Stimulated activated CD4-positive, alpha-beta T cell treated with anti-CD3 and anti-CD28 coated beads, Interleukin-1b, Interleukin-23, amount 100 ng/mL, for 4 hours (primary cell): Measurements from ENCODE around the gene RPL28.

ENCODE experiments used
- DNase-seq, 2 donors: peaks; one replicate each; pipeline ENCODE4 v3.0.0-alpha.2; 2020; ENCODE audit warnings: low read depth in 2 of 2

The RPL28 gene

DNA sequence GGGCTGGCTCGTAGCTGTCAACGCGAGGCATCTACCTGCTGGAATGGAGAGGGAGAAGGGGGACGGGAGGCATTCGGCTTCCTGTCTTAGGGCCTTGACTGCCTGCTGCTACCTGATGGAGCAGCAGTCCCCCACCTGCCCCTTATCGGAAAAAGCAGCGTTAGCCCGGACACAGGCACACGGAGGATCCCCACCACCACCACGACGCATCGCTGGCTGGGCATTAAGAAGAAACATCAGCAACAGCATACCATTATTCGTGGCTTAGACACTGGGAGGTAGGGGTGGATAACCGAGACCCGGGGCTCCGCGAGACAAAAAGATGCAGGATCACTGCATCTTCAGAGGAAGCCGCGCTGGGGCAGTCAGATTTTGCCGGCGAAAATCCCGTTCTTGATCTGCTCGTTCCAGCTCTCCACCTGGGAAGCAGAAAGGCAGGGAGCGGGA lies 32.4 kb upstream of the RPL28 start:
- no peak for DNase-seq

DNA sequence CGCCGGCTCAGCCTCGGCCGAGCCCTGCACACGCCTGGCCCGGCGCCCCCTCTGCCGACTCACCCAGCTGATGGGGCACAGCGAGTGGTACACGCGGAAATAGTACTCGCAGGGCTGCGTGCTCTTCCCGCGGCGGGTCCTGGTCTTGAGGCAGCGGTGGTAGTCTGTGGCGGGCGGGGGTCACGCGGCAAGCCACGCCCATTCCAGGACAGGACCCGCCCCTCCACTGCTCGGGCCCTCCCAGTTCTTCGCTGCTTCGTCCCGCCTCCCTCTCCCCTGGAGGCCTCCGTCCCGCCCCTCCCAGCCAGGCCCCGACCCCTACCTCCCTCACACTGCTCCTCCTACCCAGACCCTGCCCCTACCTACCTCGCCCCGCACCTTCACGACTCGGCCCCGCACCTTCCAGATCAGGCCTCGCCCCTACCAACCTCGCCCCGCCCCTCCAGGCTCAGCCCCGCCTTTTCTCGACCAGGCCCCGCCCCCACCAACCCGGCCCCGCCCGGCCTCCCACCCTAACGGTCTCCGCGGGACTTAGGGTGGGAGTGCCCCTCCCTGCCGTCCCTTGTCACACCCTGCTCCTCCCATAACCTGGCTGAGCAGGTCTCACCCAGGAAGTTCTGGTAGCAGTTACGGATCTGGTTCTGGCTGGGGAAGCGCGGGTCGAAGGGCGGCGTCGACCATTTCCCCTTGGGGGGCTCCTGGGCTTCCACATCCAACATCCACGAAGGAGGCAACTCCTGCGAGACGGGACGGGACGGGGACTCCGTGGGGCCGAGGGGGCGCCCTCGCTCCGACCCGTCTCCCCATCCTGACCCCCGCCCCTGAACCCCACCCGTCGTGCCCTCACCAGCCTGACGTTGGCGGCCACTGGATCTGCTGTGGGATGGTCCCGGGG lies 31.7 kb upstream of the RPL28 start:
- peak; percentile 30 to 53 for DNase-seq

DNA sequence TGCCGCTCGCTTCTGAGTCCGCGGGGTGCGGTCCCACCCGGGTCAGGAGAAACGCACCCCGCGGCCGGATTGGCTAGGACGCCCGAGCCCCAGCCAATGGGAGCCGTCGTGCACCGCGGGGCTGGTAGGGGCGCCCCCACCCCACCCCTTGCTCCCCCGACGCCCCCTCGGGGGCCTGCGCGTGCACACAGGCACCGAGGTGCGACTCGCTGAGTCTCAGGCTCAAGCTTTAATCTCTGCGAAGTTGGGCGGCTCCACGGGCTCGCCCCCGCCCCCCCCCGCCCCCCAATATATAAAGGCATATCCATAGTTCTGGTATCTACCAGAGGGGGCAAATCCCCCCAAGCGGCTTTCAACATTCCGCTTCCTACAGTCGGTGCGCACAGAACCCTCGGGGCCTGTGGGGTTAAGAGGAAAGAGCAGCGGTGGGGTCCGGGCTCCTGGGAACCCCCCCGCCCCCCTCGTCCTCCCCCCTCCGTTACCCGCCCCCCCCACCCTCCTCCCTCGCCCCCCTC lies 31.0 kb upstream of the RPL28 start, which contains the start of gene COX6B2:
Gene COX6B2 (minus strand): TSS at position 22 of the 515 bp plus-strand sequence. CDS start 198 bp downstream, outside the sequence.
- DNase-seq = no peak

DNA sequence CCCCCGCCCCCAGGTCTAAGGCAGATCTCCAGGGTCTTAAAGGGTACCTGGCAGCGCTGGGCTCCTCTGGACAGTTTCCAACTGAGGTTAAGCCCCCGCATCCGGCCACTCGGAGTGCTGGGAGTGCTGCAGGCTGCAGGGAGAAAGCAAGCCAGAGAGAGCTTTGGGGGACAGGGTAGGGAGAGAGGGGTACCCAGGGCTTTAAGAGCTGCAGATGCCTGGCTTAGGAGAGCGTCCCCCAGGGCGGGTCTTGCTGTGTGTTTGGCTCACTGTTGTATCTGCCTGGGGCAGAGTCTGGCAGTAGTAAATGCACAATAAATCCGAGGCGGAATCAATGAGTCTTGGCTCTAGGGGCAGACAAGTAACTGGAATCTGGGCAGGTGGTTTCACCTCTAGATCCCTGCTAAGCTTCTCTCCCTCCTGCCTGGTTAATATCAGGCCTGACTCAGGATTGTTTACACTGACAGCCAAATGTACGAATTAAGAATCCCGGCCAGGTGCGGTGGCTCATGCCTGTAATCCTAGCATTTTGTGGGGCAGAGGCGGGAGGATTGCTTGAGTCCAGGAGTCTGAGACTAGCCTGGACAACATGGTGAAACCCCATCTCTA lies 30.4 kb upstream of the RPL28 start:
- no peak for DNase-seq

DNA sequence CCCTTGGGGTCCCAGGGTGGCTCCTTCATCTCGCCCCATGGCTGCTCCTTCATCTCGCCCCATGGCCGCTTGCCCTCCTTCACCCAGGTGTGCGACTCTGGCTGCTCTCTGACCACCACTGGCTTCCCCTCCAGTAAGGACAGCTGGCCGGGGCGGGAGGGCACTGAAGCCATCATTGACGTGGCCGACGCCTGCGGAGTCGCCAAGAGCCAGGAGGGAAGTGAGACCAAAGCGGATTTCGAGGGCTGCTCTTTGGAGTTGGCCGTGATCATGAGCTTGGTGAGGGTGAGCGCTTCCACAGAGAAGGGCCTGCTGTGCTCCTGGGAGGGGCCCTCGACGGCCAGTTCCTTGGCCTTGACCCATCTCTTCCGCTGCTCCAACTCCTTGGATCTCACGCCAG lies 27.2 kb upstream of the RPL28 start:
- no peak for DNase-seq

DNA sequence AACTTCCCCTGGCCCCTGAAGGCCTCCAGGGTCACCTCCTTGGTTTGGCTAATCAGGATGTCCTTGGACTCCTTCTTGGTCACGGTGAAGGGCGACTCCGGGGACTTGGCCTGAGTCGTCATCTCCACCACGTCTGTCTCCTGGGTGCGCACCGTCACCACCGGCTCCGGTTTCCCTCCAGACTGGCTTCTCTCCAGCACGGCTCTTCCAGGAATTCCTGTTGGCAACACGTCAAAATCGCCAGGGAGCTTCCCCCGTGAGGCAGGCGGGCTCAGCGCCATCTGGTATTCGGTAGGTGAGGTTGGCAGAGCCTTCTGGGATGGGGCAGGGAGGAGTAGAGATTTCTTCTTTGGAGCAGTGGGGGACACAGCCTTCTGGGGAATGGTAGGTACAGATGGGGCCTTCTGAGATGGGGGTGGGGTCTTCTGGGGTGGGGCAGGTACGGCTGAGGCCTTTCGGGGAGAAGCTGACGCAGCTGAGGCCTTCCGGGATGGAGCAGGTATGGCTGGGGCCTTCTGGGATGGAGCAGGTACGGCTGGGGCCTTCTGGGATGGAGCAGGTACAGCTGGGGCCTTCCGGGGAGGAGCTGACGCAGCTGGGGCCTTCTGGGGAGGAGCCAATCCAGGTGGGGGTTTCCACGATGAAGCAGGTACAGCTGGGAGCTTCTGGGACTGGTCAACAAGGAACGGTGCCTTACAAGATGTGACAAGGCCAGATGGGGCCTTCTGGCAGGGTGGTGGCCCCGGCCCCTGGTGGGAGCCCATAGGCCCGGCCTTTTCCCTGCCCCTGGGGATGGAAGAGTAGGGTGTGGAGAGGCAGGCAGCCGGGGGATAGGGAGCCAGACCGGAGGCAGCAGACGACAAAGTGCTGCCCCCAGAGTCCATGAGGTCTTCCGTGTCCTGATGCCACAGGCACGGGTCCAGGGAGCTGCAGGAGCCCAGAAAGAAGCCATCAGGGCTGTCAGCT lies 26.5 kb upstream of the RPL28 start:
- no peak for DNase-seq

DNA sequence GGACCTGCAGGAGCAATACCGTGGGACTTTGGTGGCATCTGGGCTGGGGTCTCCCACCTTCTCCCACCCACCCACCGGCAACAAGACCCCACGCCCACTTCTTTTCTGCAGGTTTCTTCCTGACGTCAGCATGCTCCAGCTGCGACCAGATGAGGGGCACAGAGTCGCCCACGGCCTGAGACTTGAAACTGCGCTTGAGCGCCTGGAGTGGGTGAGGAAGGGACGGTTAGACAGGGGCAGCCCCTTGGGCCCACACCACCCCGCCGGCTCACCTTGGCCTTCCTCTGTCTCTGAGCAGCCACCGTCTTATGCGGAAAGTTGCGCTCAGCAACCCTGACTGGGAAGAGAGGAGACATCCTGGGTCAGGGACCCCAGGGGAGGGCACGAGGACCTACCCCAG lies 24.8 kb upstream of the RPL28 start:
- no peak for DNase-seq

DNA sequence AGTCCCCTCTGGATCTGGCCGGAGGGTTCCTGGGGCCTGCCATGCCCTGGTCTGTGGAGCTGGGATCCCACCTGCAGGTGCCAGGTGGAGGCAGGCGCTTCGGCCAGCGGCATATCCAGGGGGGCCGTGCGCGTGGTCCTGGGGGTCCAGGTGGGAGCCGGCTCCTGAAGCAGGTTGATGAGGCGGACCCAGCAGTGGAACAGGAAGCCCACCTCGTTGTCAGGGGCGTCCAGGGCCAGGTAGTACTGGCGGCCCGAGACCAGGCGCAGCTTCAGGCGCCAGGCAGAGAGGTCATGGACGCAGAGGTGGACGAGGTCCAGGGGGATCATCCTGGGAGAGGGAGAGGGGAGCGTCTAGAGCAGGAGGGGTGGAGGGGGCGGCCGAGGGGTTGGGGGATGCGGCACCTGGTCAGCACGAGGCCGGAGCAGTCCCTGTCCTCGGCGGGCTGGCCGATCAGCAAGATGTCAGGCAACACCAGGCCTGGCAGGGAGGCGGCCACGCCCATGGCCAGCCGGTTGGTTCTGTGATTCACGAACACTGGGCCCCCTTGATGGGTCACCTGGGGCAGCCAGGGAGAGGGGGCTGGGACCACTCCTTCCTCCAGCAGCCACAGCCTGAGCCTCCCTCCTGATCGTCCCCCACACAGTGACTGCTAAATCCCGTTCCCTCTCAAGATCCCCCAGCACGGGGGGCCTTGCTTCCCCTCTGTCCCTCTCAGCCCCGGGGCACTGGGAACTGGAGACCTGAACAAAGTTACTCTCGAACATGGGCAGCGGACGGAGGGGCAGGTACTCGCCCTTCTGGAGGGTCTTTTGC lies 23.4 kb upstream of the RPL28 start:
- no peak for DNase-seq

DNA sequence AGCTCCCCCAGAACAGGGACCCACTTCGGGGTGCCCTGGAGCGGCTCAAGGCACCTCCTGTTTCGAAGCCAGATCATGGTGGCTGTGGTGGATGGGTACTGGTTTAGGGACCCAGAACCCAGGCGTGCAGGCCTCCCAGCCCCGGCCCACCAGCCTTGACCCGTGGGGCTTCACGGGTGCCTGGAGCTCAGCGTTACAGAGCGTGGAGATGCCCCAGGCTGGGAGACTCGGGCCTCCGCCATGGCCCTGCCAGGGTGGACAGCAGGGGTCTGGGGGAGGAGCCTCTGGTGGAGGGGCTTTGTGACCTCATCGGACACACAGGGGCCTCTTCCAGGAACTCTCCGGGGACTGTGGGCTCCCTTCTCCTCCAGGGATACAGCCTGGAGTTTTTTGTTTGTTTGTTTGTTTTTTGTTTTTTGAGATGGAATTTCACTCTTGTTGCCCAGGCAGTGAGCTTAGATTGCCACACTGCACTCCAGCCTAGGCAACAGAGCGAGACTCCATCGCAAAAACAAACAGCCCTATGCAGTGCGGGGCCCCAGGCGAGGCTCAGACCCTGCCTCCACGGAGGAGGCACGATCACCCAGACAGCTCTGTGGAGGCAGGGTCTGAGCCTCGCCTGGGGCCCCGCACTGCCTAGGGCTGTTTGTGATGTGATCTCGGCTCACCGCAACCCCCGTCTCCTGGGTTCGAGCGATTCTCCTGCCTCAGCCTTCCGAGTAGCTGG lies 22.6 kb upstream of the RPL28 start, which contains the start of gene GARIN5B:
Gene GARIN5B (minus strand): TSS at position 271 of the 727 bp plus-strand sequence. CDS start 194 bp downstream, at position 77.
- no peak for DNase-seq

DNA sequence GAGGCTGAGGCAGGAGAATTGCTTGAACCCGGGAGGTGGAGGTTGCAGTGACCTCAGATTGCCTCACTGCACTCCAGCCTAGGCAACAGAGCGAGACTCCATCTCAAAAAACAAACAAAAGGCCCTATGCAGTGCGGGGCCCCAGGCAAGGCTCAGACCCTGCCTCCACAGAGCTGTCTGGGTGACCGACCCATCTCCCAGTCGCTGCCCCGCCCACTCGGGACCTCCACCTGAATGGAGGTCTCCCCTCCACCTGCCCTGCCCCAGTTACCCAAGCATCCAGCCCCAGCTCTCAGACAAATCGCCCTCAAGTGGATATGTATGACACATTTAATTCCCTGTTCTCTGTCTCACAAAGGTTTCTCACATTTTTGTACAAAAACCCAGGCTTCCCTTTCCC lies 20.5 kb upstream of the RPL28 start:
- no peak for DNase-seq

DNA sequence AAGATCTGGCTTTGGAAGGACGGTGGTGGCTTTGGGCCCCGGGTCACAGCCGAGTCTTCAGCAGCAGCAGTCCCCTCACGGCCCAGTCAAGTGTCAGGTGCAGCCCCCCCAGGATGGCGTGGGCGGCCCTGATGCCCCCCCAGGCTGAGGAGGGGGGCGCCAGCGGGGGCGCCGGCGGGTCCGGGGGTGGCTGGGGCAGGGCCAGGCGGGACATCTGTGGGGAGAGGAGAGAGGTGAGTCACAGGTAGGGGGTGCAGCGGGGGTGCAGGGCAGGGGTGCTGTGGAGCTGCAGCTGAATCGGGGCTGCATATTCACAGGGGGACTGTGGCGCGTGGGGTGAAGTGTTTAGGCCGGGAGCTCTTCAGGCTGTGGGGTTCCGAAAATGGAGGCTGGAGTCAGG lies 19.8 kb upstream of the RPL28 start:
- DNase-seq = no peak

DNA sequence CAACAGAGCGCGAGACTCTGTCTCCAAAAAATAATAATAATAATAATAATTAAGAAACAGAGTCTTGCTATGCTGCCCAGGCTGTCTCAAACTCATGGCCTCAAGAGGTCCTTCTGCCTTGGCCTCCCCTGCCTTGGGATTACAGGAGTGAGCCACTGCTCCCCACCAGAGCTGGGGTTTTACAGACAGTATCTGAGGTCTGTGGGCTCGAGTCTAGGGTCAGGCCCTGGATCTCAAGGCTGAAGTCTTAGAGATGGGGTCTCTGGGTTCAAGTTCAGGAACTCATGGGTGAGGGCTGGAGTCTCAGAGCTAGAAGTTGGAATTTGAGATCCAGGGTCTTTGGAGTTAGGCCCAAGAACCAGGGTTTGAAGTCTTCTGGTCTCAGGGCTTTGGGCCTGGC lies 18.9 kb upstream of the RPL28 start:
- DNase-seq = no peak

DNA sequence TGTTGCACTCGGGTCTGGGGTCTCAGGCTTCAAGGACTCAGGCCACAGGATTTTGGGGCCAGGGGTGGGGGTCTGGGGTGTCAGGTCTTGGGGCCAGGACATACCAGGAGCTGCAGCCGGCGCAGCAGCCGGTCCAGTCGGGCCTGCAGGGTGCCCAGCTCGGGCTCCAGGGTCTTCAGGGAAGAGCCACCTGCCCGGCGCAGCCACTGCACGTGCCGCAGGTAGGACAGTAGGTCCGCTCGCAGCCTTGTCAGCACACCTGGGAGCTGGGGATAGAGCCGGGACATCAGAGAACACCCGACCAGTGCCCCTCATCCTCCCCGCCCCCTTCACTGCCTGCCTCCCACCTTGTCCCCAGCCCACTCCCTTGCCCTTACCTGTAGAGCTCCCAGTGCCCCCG lies 17.6 kb upstream of the RPL28 start:
- no peak for DNase-seq

DNA sequence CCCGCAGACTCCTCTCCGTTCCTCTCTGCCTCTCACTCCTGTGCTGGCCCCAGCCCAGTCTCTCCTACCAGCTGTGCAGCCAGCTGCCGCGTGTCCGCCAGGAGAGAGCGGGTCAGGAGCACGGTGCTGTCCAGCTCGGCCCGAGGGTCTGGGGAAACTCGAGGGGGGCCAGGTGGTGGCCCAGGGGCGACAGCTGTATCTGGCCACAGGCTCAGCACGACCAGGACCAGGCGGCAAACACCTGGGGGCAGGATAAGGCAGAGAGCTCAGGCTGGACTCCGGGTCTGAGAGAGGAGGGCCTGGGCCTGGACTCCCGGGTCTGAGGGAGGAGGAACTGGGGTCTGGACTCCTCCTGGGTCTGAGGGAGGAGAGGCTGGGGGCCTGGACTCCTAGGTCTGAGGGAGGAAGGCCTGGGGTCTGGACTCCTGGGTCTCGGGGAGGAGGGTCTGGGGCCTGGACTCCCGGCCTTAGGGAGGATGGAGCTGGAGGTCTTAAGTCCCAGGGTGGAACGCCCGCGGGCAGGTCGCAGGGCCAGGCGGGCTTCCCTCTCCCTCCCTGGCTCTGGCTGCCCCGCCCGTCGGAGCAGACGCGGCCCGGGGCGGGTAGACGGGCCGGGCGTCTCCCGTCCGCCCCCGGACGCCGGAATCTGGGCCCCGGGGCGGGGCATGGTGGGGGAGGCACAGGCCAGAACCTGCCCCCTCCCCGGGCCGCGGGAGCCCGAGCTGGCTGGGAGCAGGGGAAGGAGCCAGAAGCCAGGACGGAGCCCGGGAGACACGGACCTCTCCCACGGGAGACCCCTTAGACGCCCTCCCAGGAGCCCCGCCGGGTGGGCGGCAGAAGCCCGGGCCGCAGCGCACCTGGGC lies 16.8 kb upstream of the RPL28 start:
- DNase-seq = peak in 1 of 2 donors; percentile 26

DNA sequence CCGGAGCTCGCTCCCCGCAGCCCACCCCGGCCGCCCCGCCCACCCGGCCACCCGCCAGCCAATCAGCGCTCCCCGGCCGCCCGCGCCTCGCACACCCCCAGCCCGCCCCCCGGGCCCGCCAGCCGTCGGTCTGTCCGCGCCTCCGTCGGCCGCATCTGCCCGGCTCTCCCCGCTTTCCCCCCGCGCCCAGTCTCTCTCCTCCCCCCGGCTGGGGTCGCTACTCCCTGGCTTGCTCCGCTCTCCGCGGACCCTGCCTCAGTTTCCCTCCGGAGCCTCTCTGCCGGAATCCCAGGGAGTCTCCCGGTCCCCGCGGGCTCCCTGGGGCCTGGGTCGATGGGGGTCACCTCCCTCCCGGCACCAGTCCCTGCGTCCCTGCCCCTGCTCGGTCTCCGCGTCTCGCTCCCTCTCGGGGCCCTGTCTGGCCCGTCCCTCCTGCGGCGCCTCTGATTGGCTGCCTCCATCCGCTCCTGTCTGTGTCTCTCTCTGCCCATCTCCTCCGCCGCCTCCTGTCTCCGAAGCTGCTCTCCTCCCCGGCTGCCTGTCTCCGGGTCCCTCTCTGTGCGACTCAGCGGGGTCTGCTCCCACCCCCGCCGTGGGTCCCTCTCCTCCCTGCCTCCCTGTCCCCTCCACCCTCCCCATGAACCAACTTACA lies 16.0 kb upstream of the RPL28 start:
- DNase-seq = no peak

DNA sequence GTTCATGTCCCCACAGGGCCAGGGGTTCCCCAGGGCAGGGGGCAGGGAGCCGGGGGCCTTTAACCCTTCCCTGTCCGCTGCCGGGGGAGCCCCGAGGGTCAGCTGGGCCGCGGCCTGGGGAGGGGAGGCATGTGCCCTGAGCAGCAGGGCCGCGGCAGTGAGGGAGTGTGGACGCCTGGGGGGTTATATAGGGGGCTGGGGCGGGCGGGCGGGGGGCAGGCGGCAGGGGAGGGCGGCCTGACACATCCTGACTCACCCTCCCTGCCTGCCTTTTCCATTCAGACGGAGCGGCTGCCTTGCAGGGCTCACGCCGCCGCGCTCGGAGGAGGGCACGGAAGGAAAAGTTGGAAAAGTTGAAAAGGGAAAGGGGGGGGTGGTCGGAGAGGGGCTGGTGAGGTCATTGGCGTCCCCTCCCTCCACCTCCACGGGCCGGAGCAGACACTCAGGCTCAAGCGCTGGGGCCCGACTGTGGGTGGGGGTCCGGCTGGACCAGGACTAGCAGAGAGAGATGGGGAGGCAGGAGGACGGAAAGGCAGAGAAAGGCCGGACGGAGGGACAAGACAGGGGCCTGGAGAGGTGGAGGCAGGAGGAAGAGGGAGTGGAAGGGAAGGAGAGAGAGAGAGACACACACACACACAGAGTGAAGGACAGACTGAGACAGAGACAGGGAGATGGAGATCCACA lies 15.3 kb upstream of the RPL28 start, which contains the start of gene IL11:
Gene IL11 (minus strand): TSS at position 159 of the 684 bp plus-strand sequence. CDS start 153 bp downstream, at position 6.
- no peak for DNase-seq

DNA sequence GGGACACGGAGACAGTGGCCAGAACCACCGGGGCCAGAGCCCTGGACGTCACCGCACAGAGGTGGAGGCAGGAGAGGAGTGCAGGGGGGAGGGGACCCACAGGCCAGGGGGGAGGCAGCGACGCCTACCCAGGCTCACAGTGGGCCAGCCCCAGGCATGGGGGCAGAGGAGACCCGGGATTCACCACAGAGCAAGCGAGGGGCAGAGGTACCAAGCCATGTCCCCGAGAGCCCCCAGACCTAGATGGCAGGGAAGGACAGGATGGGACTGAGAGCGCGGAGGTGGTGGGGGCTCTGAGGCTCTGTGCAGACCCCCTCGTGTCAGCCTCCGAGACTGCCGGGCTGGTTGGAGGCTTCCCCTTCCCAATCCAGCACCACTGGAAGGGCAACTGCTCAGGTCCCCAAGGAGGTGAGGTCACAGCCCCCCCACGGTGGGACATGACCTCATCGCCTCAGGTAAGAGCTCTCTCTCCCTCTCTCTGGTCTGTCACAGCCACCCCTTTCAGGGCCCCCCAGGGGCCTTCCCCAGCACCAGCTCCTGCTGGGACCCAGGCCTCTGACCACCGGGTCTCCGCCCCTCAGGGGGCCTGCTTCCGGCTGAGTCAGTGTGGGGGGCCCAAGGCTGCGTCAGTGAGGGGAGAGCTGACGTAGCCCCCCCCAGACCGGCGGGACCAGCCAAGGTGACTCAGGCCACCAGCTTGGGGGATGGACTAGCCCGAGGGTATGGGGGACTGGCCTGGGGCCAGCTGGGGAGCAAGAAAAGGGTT lies 13.2 kb upstream of the RPL28 start:
- no peak for DNase-seq
